ENCODE data around the gene TUBB.
"Not testable (repeated sequence)": the region's sequence is repeated elsewhere in the genome, so short reads cannot be mapped to it uniquely, and the experiment has no call there.

TUBB gene

GRCh38 chr6:30741789-30742315 is 21.7 kb downstream of the TUBB start:
- DNase-seq = no peak

DNA sequence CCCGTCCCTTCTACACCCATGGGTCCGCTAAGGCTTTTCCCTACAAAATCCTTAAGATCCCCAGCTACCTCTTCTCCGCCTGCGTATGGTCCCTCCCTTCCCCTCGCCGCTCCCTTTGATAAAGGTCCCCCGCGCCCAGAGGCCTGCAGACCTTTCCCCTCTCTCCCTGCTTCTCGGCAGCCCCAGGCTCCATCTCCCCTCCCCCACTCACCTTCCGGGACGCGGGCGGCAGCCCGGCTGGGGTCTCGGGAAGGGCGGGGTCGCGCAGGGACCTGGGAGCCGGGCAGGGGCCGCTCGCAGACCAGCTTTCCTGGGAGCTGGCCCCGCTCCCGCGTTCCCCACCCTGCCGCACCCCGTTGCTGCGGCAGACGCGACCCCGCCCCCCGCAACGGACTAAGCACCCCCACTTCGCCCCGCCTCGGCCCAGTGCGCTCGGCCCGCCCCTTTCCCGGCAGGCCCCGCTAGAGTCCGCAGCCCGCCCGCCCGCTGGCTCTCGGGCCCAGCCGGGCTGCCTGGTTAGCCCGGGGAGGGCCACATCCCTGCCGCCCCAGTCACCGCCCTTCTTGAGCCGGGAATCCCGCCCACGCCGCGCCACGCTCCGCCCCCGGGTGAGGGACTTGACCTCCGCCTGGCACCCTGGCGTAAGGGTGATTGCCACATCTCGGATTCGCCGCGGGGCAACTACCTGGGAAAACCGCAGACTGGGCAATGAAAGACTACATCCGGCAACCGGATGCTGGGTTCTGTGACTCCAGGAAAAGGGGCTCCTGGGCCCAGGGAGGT is 22.4 kb downstream of the TUBB start, which contains the start of gene FLOT1:
TSS of gene FLOT1 (minus strand) at position 372 of the 783 bp plus-strand sequence. CDS start 498 bp downstream, outside the sequence.
- peak; percentile 92 for DNase-seq

GRCh38 chr6:30743099-30744053 is 23.2 kb downstream of the TUBB start:
- peak; percentile 50 for DNase-seq

DNA sequence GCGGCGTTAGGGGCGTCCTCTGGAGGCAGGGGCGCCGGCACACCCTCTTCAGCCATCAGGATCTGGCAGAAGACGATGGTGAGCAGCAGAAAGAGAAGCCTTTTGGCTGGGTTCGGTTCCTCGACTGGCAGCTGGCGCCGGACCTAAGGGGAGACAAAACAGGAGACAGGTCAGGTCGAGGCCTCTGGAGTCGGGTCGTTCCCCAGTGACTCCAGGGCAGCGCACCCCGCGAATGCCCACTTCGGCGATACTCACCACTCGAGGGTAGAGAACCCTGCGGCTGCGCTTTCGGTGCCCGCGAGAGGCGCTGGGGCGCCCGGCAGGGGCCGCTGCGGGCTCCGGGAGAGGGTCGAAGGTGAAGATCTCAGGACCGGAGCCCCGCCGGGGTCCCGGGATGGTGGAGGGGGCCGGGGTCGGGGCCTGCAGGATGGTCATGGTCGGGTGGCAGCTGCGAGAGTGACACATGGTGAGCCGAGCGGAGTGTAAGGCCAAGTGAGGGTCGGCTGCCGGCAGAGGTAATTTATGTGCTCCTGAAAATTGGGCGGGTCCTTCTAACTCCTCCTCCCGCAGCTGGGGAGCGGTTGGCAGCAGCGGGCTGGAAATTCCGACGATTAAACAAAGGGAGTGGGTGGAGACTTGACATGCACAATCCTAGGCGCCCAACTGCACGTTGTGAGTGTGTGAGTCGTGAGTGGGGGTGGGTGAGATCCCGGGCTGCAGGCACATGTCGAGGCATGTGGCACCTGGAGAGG is 24.1 kb downstream of the TUBB start, which contains the start of gene IER3:
TSS of gene IER3 (minus strand) at position 494 of the 752 bp plus-strand sequence. CDS start at position 465, 29 bp downstream.
- DNase-seq = peak; percentile 87

DNA sequence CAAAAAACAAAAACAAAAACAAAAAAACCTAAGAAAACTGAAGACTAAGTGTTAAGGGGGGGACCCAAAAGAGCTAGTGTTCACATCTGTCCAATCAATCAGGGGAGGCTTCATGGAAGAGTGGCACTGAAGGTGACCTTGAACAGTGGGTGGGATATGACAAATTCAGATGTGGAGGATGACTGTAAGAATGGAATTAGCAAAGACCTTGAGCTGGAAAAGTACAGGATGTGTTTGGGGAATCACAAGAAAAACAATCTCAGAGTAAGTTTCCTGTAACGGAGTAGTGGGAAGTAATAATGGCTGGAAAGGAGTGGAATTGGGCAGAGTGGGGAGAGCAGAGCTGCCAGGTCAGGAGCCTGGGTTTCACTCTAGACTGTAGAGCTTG is 27.1 kb downstream of the TUBB start:
- DNase-seq = no peak

GRCh38 chr6:30747902-30748769 is 28.0 kb downstream of the TUBB start:
- DNase-seq = no peak

GRCh38 chr6:30748851-30749540 is 28.8 kb downstream of the TUBB start:
- no peak for DNase-seq

DNA sequence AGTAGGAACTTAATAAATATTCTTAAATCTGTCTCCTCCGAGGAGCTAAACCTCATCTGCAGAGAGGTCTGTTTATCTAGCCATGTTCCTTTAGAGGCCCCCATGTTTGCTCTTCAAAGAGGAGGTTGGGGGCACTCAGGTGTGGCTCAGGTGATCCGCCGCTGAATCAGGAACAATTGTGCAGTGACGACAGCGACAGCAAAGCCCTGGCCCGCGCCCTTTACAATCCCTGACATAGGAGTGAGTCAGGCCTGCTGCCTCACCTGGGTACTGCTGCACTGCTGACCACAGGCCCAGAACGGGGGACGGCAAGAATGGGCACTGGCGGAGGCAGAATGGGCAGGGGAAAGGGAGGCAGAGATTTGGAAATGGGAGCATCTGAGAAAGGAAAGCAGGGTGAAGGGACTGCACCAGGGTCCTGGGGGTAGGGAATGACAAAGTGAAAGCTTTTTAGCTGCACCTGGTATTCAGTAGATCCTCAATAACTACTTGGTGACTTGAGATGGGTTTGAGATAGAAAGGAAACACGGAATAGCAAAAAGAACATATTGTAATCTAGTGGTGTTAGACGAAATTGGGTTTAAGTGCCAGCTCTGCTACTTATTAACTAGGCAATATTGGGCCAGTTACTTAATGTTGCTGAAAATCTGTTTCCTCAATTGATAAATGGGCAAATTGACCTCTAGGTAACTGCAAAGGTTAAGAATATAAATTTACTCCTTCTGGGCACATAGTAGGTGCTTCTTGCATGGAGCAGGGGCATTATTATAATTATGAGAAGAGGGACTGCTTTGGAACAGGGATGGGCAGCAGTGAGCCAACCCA is 29.6 kb downstream of the TUBB start:
- no peak for DNase-seq

GRCh38 chr6:30750379-30750668 is 30.2 kb downstream of the TUBB start:
- no peak for DNase-seq

DNA sequence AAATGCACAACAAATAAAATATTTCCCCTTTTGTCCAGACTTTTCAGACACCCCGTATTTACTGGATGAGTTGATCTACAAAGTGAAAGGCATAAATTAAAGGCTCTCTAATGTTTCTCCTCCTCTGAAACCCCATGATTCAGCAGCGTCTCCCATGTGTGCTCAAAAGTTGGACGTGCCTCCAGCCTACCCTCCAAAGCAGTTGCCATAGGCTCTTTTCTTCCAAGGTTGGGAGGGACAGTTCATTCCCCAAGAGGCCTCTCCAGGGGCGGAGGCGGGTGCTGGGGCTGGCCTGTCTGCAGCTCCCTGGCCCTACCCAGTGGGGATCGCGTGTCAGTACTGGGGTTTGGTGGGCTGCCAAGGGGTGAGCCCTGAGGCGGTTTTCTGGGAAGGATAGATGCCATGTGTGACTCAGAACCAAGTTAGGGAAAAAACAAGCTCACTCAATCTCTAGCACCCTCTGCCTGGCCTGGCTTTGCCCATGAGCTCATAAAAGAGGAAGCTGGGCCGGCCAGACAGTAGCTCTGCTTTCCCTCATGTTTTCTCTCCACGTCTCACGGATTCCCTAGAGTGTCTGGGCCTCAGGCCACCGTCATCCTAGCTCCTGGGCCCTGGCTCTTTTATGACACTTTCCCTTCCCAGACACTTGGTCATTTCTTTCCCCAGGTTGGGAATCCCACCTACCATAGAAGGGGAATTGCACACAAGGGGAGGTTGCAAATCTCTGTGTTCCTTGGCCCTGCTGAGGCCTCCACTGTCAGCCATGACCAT is 32.2 kb downstream of the TUBB start:
- no peak for DNase-seq

DNA sequence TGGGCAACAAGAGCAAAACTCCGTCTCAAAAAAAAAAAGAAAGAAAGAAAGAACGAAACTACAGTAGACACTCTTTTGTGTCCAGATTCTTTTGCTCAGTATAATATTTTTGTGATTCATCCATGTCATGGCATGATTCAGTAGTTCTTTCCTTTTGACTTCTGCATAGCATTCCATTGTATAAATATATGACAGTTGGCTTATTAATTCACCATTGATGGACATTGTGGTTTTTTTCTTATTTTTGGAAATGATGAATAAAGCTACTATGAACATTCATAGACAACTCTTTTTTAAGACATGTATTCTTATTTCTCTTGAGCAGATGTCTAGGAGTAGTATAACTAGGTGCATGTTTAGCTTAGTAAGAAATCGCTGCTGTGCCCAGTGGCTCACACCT is 34.5 kb downstream of the TUBB start:
- DNase-seq = no peak

- not testable (repeated sequence) for DNase-seq
These were observed 36.4 kb downstream of the TUBB start for GRCh38 chr6:30756405-30757003.

DNA sequence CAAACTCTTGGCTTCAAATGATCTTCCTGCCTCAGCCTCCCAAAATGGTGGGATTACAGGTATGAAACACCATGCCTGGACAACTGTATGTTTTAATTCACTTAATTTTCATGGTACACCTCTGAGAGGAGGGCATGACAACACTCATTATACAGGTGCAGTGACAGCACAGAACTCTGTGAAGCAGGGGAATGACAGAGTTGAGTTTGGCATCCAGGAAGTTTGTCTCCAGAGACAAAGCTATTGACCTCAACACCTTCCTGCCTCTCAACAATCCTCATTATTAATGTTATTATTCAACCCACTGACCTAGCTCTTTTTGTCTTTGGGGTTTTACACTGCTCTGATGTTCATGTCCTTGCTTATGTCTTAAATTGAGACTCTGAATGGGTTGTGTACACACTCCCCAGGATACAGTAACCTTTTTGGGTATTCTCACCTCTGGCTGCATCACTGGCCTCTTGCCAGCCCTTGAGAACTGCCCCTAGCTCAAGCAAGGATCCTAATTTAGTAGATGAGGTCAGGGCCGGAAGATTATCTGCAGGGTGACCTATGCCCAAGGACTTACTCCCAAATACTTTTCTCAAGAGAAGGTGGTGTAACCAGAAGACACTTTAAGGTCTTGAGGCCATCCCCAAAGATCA is 37.2 kb downstream of the TUBB start:
- no peak for DNase-seq

DNA sequence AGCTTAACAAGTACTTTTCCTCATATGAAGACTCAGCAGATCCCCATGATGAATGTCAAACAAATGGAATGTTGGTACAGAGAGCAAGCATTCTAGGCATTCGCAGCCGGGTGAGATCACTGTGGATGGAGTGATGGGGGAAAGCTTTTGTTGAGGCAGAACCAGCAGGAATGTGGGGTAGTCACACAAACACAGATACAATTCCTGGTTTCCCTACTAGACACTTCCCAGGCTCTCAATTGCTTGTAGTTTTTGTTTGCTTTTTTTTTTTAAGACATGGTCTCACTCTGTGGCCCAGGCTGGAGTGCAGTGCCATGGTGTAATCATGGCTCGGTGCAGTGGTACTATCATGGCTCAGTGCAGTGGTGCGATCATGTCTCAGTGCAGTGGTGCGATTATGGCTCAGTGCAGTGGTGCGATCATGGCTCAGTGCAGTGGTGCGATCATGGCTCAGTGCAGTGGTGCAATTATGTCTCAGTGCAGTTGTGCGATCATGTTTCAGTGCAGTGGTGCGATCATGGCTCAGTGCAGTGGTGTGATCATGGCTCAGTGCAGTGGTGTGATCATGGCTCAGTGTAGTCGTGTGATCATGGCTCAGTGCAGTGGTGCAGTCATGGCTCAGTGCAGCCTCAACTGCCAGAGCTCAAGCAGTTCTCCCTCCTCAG is 39.6 kb downstream of the TUBB start:
- no peak for DNase-seq

DNA sequence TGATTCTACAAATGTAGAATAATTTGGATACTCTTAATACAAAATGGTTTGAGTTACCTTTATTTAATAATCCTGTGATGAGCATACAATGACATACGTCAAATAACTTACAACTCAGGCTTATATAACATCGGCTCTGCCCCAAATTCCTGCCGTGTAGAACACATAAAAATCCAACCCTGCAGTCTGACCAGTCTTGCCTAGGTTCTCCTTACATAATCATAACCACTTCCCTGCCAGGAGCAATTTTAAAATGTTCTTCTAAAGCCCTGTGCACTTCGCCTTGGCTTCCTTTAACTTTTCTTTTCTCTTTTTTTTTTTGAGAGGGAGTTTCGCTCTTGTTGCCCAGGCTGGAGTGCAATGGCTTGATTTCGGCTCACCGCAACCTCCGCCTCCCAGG is 40.4 kb downstream of the TUBB start:
- no peak for DNase-seq

GRCh38 chr6:30761791-30762429 is 41.8 kb downstream of the TUBB start:
- DNase-seq = no peak

- no peak for DNase-seq
These were observed 43.0 kb downstream of the TUBB start for GRCh38 chr6:30763155-30763617.
